ENCODE measurements around the gene PDE3B.

- TF ChIP-seq CTCF (IDR thresholded peaks at IDR 0.05): no peak
- TF ChIP-seq POLR2A (IDR thresholded peaks at IDR 0.05): no peak
Measured at GRCh38 chr11:14809466-14809865, 165.9 kb downstream of the PDE3B start.
